SKM-1 treated with dmso at 0.1 percent for 144 hours (cell line): Measurements from ENCODE around the gene EIF5AL1.
"Not testable (repeated sequence)": the region's sequence is repeated elsewhere in the genome, so short reads cannot be mapped to it uniquely, and the experiment has no call there.

Experiments used
- DNase-seq: peaks from one replicate; lab custom pipeline; 2025; ENCODE audit not compliant: unreplicated experiment; lab: John Stamatoyannopoulos, UW

EIF5AL1 gene

DNA sequence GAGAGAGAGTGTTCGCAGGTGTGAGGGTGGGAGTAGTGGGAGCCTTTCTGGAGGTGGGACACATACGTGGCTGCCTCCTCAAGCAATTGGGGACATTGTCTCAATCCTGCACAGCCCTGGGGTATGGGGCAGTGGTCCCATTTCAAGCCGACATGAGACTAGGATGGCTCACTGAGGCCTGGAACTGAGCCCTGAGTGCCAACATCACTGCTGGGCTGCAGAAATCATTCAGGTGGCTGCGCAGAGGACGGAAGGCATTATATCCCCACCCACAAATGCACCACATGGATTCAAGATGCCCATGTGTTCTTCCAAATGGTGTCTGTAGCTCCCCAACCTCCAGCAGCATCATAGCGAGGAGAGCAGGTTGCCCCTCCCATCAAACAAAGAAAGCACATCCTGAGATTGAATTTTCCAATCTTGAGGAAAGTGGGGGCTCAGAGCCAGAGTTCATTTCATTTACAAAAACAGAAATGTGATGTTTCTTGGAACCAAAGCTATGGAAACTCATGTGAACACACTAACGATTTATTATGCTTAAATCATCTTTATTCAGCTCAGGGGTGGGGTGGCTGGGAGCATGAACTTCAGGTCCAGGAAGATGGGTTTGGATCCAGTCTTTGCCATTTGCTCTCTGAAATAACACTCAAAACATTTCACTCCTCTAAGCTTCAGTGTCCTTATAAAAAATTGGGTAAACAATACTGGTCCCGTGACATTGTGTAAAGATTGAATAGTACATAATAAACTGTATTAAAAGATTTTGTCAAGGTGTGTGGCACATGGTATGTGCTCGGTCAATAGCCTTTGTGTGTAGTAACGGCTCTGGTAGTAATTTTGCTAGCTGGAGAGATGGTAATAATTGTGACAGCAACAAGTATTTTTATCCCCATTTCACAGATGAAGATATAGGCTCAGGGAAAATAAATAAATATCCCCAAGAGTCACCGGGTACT, 43.3 kb downstream of the EIF5AL1 start:
- DNase-seq: no peak

DNA sequence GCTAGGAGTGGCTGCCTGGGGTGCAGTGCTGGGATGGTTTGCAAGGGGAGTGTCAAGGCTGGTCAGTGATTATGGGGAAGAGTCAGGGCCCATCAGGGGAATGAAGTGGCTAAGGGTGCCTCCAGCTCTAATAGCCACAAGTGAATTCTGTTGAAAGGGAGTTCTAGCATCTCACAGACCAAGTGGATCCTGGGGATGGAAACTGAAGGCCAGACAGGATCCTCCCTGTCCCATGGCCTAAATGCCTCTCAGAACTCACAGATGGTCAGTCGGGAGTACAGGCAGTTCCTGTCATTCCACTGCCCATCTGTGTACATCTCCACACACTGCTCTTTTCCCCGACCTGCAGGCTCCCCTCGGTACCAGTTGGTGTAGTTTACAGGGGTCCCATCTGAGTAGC, 44.6 kb downstream of the EIF5AL1 start:
- DNase-seq: not testable (repeated sequence)

DNA sequence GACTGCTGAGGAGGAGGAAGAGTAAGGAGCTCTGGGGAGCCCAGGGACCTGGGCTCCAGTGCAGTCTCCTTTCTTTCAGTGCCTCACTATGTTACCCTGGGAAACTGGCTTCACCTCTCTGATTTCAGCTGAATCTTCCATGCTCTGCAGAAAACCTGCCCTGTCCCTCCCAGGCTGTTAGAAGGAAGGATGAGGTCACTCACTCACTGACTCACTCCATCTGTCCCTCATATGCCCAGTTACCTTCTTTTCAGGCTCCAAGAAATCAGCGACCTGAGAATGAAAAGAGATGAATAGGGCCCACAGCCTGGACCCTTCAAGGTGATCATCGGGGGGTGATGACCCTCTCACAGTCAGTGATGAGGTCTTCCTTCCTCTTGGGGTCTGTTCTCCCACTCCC, 47.4 kb downstream of the EIF5AL1 start:
- DNase-seq: no peak

- no peak for DNase-seq
Measured at GRCh38 chr10:79560160-79560709, 47.9 kb downstream of the EIF5AL1 start, which contains the start of gene SFTPA2. Gene SFTPA2, minus strand, starts transcription at chr10:79560407. Its CDS starts 924 bp downstream, at chr10:79559483.

DNA sequence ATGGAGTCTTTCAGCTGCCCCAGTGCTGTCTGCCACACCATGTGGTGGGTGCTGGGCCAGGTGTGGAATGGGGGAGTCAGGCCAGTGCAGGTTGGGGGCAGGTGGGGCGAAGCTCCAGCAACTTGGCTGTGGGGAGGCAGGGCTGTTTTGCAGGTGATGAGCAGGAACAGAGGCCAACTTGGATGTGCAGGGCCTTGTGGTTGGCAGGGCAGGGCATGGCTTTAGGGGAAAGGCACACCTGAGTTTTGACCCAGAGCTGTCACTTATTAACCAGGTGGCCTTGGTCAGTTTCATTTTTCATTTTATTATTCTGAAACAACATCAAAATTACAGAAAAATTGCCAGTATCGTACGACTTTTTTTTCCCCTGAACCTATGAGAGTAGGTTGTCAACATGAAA, 48.9 kb downstream of the EIF5AL1 start:
- DNase-seq: no peak

DNA sequence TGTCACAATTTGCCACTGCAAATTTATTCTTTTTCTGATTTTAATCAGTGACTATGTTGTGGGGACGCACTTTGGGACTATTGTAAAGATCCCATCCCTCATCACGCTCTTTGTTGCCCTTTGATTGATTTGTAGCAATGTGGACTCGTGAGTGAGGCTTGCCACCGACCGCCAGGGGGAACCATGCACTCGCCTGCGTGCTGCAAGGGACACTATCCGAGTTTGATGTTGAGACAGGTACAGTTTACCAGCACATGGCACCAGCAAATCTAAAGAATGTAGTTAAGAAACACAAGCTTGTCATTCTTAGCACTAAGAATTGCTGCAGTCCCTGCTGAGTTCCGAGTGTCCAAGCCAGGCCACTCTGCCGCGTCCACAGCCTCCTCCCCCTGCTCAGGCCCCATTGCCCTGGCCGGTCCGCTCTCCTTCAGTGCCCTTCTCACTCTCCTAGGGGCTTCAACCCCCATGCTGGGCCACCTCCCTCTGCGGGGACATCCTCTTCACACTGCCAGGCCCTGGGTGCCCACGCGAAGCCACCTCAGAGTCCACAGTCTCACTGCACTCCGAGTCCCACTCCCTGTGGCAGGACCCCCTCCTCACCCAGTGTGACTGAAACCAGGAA, 49.9 kb downstream of the EIF5AL1 start:
- peak; percentile 39 for DNase-seq

DNA sequence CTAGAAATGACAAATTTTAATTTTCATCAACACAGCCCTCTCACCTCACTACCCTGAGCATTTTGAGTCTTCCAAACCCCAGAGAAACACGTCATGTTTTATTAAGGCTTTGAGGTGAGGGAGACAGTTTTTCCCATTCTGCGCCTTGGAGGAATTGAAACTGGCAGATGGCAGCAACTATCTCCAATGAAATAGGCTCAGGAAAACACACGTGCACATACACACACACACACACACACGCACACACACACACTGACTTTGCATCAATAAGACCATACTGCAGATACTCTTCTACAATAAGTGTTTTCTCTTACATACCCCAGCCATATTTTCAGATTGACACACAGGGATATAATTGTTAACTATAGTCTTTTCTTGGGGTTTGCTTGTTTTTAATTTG, 51.1 kb downstream of the EIF5AL1 start:
- no peak for DNase-seq
